HAP-1 (cell line): Measurements from ENCODE around the gene MITF.
"Not testable (repeated sequence)": the region's sequence is repeated elsewhere in the genome, so short reads cannot be mapped to it uniquely, and the experiment has no call there.

Experiments used
- DNase-seq, 2 experiments: peaks; one replicate each; pipeline ENCODE4 v3.0.0-alpha.2; 2016 to 2020; ENCODE audit warnings: low spot score in 2 of 2
- H3K27me3 ChIP-seq: fragments of 250-450 bp; sonication (Bioruptor Pico); 2 replicates; pipeline ENCODE4 v1.5.1; 2020; ENCODE audit warnings: low read depth, mild to moderate bottlenecking, moderate library complexity
- H3K36me3 ChIP-seq: fragments of 250-450 bp; sonication (Bioruptor Pico); replicated peaks from 2 replicates; pipeline ENCODE4 v1.5.1; 2020; ENCODE audit warnings: mild to moderate bottlenecking
- H3K4me1 ChIP-seq: fragments of 250-450 bp; sonication (Bioruptor Pico); 2 replicates; pipeline ENCODE4 v1.5.1; 2020; ENCODE audit warnings: mild to moderate bottlenecking
- H3K4me3 ChIP-seq: fragments of 250-450 bp; sonication (Bioruptor Pico); 2 replicates; pipeline ENCODE4 v1.5.1; 2020; ENCODE audit warnings: mild to moderate bottlenecking, moderate library complexity
- H3K9me3 ChIP-seq: fragments of 250-450 bp; sonication (Bioruptor Pico); 2 replicates; pipeline ENCODE4 v1.5.1; 2020; ENCODE audit warnings: mild to moderate bottlenecking, moderate library complexity
- in situ Hi-C: fragments of 300-500 bp; cut with MboI; formaldehyde crosslinking; loops from 3 replicates; pipeline ENCODE4 v1.14.3; 2020; ENCODE audit warnings: low sequenced_read_pairs, inconsistent platforms, mixed read lengths

The MITF gene

DNA sequence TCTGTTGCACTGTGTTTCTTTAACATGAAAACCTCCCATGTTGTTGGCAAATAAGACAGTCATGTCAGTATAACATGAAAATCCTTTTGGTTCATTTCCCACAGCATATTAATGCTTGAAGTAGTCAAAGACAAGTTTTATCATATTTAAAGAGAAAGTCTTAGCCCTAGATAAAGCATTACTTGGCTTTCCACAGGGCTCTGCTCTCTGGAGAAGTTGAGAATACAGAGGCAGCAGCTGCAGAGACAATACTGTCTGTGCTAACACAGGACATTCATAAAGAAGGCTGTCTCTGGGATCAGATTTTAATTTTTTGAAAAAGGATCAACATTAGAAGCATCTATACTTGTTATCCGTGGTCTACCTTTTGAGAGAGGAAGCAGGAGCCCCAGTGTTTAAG lies 156.8 kb downstream of the MITF start:
- DNase-seq: no peak
- Histone ChIP-seq H3K4me3 (no peak overlapping the region), H3K9me3 (no peaks in the 10 kb centered on the region), H3K27me3 (no peaks in the 10 kb centered on the region), H3K4me1 (peaks cover 14% of the 10 kb centered on the region), H3K36me3 (no peaks in the 10 kb centered on the region)
- in situ Hi-C loops: no loop called here

GRCh38 chr3:69900331-69900730 lies 161.1 kb downstream of the MITF start:
- Histone ChIP-seq H3K27me3 (no peaks in the 10 kb centered on the region), H3K4me3 (no peak overlapping the region), H3K9me3 (no peaks in the 10 kb centered on the region), H3K4me1 (no peaks in the 10 kb centered on the region), H3K36me3 (no peaks in the 10 kb centered on the region)
- in situ Hi-C loops: no loop called here
- DNase-seq: no peak

GRCh38 chr3:69901802-69902201 lies 162.5 kb downstream of the MITF start:
- no peaks in the 10 kb centered on the region for H3K36me3 ChIP-seq
- no peaks in the 10 kb centered on the region for H3K27me3 ChIP-seq
- no peak overlapping the region for H3K4me3 ChIP-seq
- no peaks in the 10 kb centered on the region for H3K9me3 ChIP-seq
- DNase-seq: no peak
- in situ Hi-C loops: no loop called here
- no peaks in the 10 kb centered on the region for H3K4me1 ChIP-seq

GRCh38 chr3:69902386-69902785 lies 163.1 kb downstream of the MITF start:
- Histone ChIP-seq H3K36me3 (no peaks in the 10 kb centered on the region), H3K4me1 (no peaks in the 10 kb centered on the region), H3K9me3 (no peaks in the 10 kb centered on the region), H3K27me3 (no peaks in the 10 kb centered on the region), H3K4me3 (no peak overlapping the region)
- DNase-seq: no peak
- in situ Hi-C loops: no loop called here

GRCh38 chr3:69906351-69906966 lies 167.2 kb downstream of the MITF start:
- Histone ChIP-seq H3K9me3 (no peaks in the 10 kb centered on the region), H3K4me1 (no peaks in the 10 kb centered on the region), H3K36me3 (no peaks in the 10 kb centered on the region), H3K4me3 (no peak overlapping the region), H3K27me3 (no peaks in the 10 kb centered on the region)
- in situ Hi-C loops: no loop called here
- no peak for DNase-seq

DNA sequence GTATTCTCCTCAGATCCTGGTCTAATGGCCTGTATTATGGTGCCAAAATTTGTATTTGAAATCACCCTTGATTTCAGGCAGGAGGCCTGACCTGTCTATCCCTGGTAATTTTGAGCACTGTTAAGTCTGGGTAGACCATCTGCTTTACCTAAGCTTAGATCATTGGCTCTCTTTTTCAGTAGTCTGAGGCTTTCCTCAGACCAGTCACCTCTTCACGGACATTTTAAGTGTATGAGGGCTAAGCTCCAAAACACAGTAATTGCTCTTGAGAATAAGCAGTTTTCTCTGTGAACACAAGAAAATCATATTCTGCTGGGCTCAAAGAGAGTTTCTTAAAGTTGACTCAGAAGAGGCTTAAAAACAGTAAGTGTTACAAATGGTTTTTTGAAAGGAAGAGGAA lies 168.3 kb downstream of the MITF start:
- no peaks in the 10 kb centered on the region for H3K27me3 ChIP-seq
- in situ Hi-C loops: no loop called here
- DNase-seq: no peak

GRCh38 chr3:69909859-69910258 lies 170.6 kb downstream of the MITF start:
- in situ Hi-C loops, H3K36me3 ChIP-seq, H3K27me3 ChIP-seq, H3K9me3 ChIP-seq, DNase-seq, H3K4me1 ChIP-seq, H3K4me3 ChIP-seq: not testable (repeated sequence)

More for the DNA sequence above, 168.3 kb downstream of the MITF start:
- H3K4me3 ChIP-seq: no peak overlapping the region
- H3K9me3 ChIP-seq: no peaks in the 10 kb centered on the region
- H3K4me1 ChIP-seq: no peaks in the 10 kb centered on the region
- no peaks in the 10 kb centered on the region for H3K36me3 ChIP-seq

DNA sequence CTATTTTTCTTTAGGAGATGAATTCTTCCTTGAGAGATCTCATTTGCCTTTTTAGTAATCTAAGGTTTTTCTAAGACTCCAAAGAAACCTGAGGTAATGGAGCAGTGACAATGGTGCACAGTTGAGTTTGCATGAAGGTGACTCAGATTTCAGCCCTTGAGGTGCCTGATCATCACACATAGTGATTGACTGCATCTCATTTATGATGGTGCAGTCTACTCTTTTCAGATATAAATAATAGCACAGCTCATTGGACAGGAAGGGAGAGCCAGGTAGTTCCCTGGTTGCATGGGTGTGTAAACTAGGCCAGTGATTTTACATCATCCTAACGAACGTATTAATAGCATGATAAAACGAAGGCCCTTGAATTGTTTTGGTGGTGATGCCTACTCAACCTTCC lies 174.2 kb downstream of the MITF start:
- Histone ChIP-seq H3K9me3 (no peaks in the 10 kb centered on the region), H3K27me3 (no peaks in the 10 kb centered on the region), H3K4me3 (no peak overlapping the region), H3K4me1 (no peaks in the 10 kb centered on the region), H3K36me3 (no peaks in the 10 kb centered on the region)
- in situ Hi-C loops: no loop called here
- no peak for DNase-seq

DNA sequence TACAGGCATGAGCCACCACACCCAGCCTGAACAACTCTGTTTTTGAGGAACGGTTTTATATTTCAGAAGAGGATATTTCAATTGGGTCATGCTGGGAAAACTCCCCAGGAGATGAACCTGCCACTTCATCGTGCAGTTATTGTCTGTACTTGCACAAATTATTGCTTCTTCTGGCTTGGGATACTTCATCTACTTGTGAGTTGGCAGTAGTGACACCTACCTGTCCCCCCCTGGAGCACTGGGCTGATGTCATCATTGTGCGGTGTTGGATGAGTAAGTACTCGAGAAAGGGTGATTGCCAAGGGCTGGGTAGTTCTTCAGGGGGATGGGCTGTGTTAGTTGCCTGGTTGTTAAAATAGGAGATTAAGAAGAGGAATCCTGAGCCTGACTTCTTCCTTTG lies 175.1 kb downstream of the MITF start:
- no peaks in the 10 kb centered on the region for H3K36me3 ChIP-seq
- H3K9me3 ChIP-seq: no peaks in the 10 kb centered on the region
- DNase-seq: no peak
- in situ Hi-C loops: no loop called here
- no peaks in the 10 kb centered on the region for H3K4me1 ChIP-seq
- no peaks in the 10 kb centered on the region for H3K27me3 ChIP-seq
- no peak overlapping the region for H3K4me3 ChIP-seq

GRCh38 chr3:69915726-69916125 lies 176.5 kb downstream of the MITF start:
- no peaks in the 10 kb centered on the region for H3K27me3 ChIP-seq
- DNase-seq: no peak
- no peaks in the 10 kb centered on the region for H3K4me1 ChIP-seq
- H3K9me3 ChIP-seq: no peaks in the 10 kb centered on the region
- no peak overlapping the region for H3K4me3 ChIP-seq
- in situ Hi-C loops: no loop called here
- H3K36me3 ChIP-seq: no peaks in the 10 kb centered on the region

GRCh38 chr3:69920009-69920408 lies 180.7 kb downstream of the MITF start:
- DNase-seq: peak in 1 of 2 experiments; percentile 53
- H3K4me3 ChIP-seq, H3K27me3 ChIP-seq, in situ Hi-C loops, H3K9me3 ChIP-seq, H3K4me1 ChIP-seq, H3K36me3 ChIP-seq: not testable (repeated sequence)

DNA sequence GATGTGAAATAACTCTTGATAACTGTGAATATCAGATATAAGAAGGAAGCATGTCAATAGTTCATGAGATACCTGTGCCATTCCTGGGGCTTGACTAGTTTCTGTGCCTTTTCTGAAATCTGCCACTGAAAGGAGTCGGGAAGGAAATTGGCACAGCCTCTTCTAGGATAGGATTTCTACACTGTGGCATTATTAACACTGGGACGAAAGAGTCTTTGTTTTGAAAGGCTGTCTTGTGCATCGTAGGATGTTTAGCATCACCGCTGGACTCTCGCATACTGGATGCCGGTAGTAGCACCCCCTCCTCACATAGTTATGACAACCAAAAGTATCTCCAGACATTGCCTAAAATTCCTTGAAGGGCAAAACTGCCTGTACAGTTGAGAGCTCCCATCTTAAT lies 182.4 kb downstream of the MITF start:
- no peaks in the 10 kb centered on the region for H3K36me3 ChIP-seq
- H3K27me3 ChIP-seq: no peaks in the 10 kb centered on the region
- DNase-seq: no peak
- in situ Hi-C loops: no loop called here
- no peaks in the 10 kb centered on the region for H3K4me1 ChIP-seq
- no peak overlapping the region for H3K4me3 ChIP-seq
- no peaks in the 10 kb centered on the region for H3K9me3 ChIP-seq

DNA sequence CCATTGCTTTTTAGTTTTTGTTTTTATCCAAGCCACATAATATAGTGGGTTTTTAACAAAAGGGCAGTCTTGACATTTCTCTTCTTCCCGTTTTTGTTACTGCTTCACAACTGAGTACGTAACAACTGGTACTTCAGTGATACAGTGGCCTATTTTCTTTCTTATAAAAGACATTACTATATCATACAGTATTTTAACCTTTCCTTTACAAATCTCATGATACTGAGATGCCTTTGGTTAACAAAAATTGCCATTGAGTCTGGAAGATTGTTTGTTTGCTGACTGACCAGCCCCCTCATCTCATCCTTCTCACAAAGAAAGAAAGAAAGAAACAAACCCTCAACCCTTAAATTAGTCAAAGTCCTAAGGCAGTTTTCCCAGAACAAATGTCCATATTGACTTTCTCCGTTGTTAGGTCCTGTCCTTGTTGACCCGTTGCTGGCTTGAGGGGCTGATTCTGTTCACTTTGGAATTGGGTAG lies 183.3 kb downstream of the MITF start:
- no peak for DNase-seq
- no peak overlapping the region for H3K4me3 ChIP-seq
- no peaks in the 10 kb centered on the region for H3K36me3 ChIP-seq
- no peaks in the 10 kb centered on the region for H3K4me1 ChIP-seq
- no peaks in the 10 kb centered on the region for H3K27me3 ChIP-seq
- in situ Hi-C loops: no loop called here
- no peaks in the 10 kb centered on the region for H3K9me3 ChIP-seq

DNA sequence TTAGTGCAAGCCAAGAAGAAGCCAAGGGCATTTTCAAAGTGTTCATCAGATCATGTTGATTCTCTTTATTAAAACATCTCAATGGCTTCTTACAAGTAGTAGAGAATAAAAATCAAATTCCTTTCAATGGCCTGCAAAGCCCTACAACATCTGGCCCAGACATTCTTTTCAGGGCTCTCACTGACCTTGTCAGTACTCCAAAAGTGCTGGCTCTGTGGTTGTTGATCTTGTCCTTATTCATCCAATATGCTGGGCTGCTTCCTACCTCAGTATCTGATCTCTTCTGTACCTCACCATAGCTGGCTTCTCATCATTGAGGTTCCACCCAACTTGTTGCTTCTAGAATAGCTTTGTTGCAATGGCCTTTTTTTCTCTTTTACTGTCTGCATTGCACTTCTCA lies 186.2 kb downstream of the MITF start:
- in situ Hi-C loops: loop anchor here (25.0 kb wide), 1 partner anchor 613 kb away; no protein-coding TSS in a partner anchor
- Histone ChIP-seq H3K4me3 (no peak overlapping the region), H3K9me3 (no peaks in the 10 kb centered on the region), H3K36me3 (no peaks in the 10 kb centered on the region), H3K4me1 (no peaks in the 10 kb centered on the region), H3K27me3 (no peaks in the 10 kb centered on the region)
- DNase-seq: no peak

DNA sequence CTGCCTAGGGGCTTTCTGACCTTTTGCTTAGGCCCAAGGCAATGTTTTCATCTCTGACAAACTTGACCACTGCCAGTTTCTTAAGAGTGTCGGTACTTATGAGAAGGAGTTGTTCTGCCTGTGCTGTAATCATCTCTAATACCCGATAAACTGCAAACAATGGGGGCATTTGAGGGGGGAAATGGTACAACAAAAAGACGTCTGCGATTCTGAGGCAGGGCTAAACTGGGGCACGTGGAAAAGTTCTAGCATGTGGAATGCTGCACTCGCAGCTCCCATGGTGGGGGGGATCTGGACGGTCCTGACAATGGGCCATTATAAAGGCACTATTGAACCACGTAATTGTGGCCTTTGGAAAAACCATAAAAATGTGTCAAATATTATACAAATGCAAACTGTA lies 187.1 kb downstream of the MITF start:
- in situ Hi-C loops: loop anchor here (25.0 kb wide), 1 partner anchor 614 kb away; no protein-coding TSS in a partner anchor
- no peaks in the 10 kb centered on the region for H3K36me3 ChIP-seq

More for the DNA sequence above, 187.1 kb downstream of the MITF start:
- no peak overlapping the region for H3K4me3 ChIP-seq
- H3K9me3 ChIP-seq: no peaks in the 10 kb centered on the region
- H3K27me3 ChIP-seq: no peaks in the 10 kb centered on the region
- no peaks in the 10 kb centered on the region for H3K4me1 ChIP-seq
- no peak for DNase-seq
